Stromal cell of bone marrow (primary cell): ENCODE results near the gene MTCH2.
"Not testable (repeated sequence)": the region's sequence is repeated elsewhere in the genome, so short reads cannot be mapped to it uniquely, and the experiment has no call there.

Experiments
- DNase-seq: peaks from one replicate; pipeline ENCODE4 v3.0.0-alpha.2; 2012; ENCODE audit warnings: low read depth

MTCH2 gene

GRCh38 chr11:47642099-47642855, at the start of gene MTCH2:
Gene MTCH2 (minus strand): TSS chr11:47642559. CDS start chr11:47642465, 94 bp downstream.
- DNase-seq: peak; percentile 92

- DNase-seq: no peak
These were observed 49.6 kb upstream of the MTCH2 start for GRCh38 chr11:47691979-47692378.

- no peak for DNase-seq
These were observed 47.1 kb upstream of the MTCH2 start for GRCh38 chr11:47689480-47689879.

GRCh38 chr11:47688991-47689390, 46.6 kb upstream of the MTCH2 start:
- no peak for DNase-seq

GRCh38 chr11:47688111-47688510, 45.8 kb upstream of the MTCH2 start:
- no peak for DNase-seq

- DNase-seq: not testable (repeated sequence)
These were observed 44.3 kb upstream of the MTCH2 start for GRCh38 chr11:47686704-47687103.

- DNase-seq: no peak
These were observed 43.8 kb upstream of the MTCH2 start for GRCh38 chr11:47686151-47686550.

DNA sequence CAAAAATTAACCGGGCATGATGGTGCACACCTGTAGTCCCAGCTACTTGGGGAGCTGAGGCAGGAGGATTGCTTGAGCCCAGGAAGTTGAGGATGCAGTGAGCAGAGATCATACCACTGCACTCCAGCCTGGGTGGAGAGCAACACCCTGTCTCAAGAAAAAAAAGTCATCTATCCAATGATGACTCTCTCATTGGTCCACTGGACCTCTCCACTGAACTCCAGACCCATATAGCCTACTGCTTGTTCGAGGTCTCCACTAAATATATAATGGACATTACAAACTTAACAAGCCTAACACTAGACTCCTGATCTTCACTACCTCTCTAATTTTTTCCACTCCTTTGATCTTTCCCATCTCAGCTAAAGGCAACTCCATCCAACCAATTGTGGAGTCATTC, 33.5 kb upstream of the MTCH2 start:
- no peak for DNase-seq

GRCh38 chr11:47672283-47672730, 29.9 kb upstream of the MTCH2 start:
- no peak for DNase-seq

- DNase-seq: no peak
These were observed 27.5 kb upstream of the MTCH2 start for GRCh38 chr11:47669856-47670255.

GRCh38 chr11:47668665-47669064, 26.3 kb upstream of the MTCH2 start:
- no peak for DNase-seq

- DNase-seq: no peak
These were observed 25.2 kb upstream of the MTCH2 start for GRCh38 chr11:47667555-47667954.

DNA sequence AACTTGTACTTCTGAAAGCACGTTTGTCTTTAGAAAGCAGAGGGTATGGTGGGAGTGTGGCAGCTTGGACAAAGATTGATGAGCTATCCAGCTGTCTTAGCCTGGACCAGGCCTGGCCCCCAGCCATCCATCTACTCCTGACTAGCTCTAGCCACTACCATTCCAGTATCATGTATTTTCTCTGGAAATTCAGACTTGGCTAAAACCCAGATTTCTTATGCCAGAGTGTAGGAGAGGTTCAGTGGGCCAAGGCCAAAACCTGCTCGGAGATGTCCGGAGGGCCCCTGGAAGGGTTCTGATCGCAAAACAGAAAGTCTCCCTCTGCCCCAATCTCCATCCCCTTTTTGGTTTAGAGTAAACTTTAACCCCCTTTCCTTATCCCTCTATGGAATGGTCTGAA, 24.8 kb upstream of the MTCH2 start:
- DNase-seq: no peak

DNA sequence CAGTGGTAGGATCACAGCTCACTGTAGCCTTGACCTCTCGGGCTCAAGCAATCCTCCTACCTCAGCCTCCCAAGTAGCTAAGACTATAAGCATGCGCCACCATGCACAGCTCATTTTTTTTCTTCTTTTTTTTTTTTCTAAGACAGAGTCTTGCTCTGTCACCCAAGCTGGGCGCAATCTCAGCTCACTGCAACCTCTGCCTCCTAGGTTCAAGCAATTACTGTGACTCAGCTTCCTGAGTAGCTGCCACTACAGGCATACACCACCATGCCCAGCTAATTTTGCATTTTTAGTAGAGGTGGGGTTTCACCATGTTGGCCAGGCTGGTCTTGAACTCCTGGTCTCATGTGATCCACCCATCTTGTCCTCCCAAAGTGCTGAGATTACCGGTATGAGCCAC, 22.6 kb upstream of the MTCH2 start:
- DNase-seq: not testable (repeated sequence)

DNA sequence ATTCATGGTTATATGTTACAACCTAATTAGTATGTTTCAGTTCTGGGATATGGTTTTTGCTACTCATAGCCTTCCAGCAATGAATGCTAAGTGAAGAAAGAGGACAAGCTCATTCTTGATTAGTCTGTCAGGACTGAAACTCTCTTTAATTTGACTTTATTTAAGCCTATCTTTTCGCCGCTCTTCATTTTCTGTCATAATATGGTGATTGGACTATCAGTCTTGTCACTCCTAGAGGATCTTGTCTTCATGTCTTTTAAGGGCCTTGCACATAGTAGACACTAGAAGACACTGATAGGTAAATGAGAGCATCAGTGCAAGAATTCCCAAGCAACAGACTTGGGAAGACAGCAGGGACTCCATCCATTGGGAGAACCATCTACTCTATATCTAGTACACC, 18.9 kb upstream of the MTCH2 start:
- DNase-seq: no peak

DNA sequence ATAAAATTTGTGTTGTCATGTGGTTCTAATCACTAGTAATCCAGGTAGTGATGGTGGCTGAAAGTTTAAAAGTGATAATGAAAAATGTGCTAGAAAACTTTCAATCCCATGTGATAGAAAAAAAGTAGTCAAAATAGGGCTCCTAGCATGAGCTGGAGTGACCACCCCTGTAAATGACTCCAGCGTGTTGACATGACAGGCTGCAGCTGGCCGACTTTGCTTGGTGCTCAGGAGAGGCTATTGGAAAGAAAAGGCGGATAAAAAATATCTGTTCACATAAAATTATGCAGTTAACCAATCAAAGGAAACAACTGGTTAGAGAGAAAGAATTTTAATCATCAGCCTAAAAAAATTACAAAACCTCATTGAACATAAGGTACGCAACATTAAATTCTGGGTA, 16.9 kb upstream of the MTCH2 start:
- no peak for DNase-seq

DNA sequence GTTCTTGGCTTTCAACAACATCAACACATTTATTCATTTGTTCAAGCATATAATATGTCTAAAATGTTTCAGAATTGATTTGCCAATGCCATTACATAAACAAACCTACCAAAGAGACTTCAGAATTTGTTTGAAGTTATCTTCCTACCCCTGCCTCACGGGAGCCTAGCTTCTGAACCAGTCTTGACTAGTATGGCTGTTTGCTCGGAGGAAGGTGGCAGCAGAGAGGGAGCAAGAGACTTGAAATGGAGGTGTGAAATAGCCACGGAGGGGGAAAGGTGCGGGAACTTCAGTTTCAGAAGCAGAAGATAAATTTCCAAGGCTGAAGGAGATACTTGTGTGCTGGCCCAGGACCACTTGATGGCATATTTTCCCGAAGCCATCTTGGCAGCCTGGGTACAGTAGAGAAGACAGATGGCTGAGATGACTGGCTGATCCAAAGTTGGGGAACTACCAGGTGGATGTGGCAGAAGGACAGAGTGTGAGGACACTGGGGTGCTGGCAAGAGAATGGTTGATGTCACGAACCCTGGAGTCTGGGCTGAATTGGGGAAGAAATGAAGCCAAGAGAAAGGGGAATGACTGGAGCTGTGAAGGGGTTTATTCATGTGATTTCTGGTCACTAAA, 14.0 kb upstream of the MTCH2 start:
- DNase-seq: no peak

DNA sequence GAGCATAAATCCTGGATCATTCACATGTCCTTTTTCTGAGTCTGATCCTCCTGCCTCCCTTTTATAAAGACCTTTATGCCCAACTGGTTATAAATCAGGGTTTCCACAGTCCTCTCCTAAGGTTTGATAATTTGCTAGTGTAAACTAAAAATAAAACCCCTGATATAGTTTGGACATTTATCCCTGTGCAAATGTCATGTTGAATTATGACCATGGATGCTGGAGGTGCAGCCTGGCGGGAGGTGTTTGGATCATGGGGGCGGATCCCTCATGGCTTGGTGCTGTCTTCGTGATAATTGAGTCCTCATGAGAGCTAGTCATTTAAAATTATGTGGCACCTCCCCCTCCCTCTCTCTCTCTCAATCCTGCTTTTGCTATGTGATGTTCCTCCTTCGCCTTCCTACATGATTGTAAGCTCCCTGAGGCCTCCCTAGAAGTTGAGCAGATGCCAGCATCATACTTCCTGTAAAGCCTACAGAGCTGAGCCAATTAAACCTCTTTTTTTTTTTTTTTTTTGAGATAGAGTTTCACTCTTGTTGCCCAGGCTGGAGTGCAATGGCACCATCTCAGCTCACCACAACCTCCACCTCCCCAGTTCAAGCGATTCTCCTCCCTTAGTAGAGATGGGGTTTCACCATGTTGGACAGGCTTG, 9.6 kb upstream of the MTCH2 start:
- no peak for DNase-seq

GRCh38 chr11:47649276-47649675, 6.9 kb upstream of the MTCH2 start:
- no peak for DNase-seq

DNA sequence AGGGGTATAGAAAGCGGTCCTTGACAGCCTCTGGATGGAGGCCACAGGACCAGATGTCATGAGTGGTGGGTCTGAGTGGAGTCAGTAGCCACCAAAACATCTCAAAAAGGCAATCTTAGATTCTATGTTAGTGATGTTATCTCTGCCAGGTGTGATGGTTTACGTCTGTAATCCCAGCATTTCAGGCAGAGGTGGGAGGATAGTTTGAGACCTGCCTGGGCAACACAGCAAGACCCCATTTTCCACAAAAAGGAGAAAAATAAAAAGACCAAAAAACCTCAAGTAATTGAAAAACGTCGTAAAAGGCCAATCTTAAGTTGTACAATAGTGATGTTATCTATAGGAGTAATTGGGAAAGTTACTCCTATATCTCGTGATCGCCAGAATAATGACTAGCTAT, 3.7 kb upstream of the MTCH2 start:
- DNase-seq: no peak

DNA sequence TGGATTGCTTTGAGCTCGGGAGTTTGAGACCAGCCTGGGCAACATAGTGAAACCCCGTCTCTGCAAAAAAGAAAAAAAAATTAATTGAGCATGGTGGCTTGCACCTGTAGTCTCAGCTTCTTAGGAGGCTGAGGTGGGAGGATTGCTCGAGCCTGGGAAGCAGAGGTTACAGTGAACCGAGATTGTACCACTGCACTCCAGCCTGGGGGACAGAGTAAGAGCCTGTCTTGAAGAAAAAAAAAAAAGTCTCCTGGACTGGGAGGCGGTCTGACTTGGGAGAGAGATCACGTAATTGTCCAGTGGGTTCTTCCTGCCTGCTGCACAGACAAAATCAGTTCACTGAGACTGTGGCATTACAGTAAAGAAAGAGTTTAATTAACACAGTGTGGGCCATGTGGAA, 3.1 kb upstream of the MTCH2 start:
- no peak for DNase-seq

DNA sequence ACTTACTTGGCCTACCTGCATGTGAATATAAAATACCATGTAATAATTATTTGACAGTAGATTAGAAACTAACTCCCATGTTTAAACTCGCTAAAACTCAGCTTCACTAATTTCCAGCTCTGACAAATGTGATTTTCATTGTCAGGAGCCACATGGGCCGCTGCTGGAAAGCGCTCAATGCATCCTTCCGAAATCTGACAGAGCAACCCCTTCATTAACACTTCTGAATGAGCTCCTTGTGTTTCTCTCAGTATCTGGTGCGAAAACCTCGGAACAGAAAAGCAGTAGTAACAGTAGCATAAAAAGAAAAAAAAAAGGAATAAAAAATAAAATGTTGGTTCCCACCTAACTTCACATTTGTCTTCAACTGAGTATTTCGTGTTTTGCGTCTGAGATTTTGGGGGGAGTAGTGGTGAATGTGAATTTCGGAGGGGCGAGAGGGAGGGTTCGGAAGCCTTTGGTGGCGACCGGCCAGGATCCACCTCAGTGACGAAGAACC, 710 bp downstream of the MTCH2 start:
- no peak for DNase-seq

GRCh38 chr11:47640506-47640905, 1.9 kb downstream of the MTCH2 start:
- peak; percentile 9 for DNase-seq
